GM23338 (cell line): ENCODE results near the gene C1orf116.

ENCODE experiments used
- CTCF ChIP-seq, 2 experiments: fragments of 200-600 bp in 1 of 2; sonication (generic) in 1 of 2; conservative IDR thresholded peaks; 2 replicates each; pipeline versions ENCODE4 v1.5.1 to v1.6.1; 2016 to 2017; ENCODE audit warnings: antibody characterized with exemption in 2 of 2, low read depth in 2 of 2, mild to moderate bottlenecking in 2 of 2, moderate library complexity in 1 of 2
- JUNB ChIP-seq: IDR thresholded peaks from one replicate; pipeline ENCODE4 v1.6.1; 2016; ENCODE audit warnings: antibody characterized with exemption; ENCODE audit not compliant: unreplicated experiment

- TF ChIP-seq CTCF (conservative IDR thresholded peaks at IDR 0.05; ENCODE audit: low read depth in 2 of 2) (no peak), JUNB (no peak)
Observed at GRCh38 chr1:207054491-207054890, 21.9 kb upstream of the C1orf116 start.
